Astrocyte of the spinal cord (primary cell): Measurements from ENCODE around the gene ENAH.

Source experiments
- DNase-seq: peaks from one replicate; pipeline ENCODE4 v3.0.0; 2011; ENCODE audit warnings: low read depth, low spot score
- H3K4me3 ChIP-seq: 2 replicates; pipeline ENCODE4 v1.5.1; 2011; ENCODE audit warnings: low read depth, mild to moderate bottlenecking, low read length, moderate library complexity
- in situ Hi-C: cut with HindIII; loops from 2 replicates; pipeline ENCODE4 v1.10.0; 2017; ENCODE audit warnings: low sequenced_read_pairs
- TF ChIP-seq, protein P1 (sequence below): IDR thresholded peaks from 2 replicates; pipeline ENCODE4 v1.5.1; 2012; ENCODE audit warnings: low read depth, mild to moderate bottlenecking, low read length, inconsistent platforms

Gene ENAH

DNA sequence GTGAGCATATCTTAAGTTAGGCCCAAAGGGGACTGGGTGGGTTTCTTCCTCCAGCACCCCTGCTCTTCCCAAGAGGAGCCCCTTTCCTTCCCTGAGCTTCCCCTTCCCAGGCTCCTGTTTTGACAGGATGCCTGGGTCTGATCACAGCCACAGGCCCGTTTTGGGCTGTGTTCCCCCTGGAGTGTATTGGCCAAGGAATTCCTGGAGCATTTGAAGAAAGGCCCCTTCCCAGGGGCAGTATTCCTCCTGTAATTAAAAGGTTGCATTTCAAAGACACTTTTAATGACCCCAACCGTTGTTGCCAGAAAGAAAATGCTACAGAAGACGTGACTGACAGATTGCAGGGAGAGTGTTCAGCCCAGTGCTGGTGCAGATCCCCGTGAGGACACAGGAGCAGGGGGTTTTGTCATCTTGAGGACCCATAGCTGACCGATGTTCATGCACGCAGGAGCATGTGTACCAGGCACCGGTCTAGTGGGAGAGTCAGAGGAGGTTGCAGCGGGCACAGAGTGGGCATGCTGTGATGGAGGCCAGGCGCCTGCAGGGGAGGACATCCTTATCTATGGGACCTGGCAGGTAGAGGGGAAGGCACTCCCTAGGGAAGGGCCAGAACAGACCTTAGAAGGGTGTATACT is 205.8 kb downstream of the ENAH start:
- TF ChIP-seq, protein P1, sequence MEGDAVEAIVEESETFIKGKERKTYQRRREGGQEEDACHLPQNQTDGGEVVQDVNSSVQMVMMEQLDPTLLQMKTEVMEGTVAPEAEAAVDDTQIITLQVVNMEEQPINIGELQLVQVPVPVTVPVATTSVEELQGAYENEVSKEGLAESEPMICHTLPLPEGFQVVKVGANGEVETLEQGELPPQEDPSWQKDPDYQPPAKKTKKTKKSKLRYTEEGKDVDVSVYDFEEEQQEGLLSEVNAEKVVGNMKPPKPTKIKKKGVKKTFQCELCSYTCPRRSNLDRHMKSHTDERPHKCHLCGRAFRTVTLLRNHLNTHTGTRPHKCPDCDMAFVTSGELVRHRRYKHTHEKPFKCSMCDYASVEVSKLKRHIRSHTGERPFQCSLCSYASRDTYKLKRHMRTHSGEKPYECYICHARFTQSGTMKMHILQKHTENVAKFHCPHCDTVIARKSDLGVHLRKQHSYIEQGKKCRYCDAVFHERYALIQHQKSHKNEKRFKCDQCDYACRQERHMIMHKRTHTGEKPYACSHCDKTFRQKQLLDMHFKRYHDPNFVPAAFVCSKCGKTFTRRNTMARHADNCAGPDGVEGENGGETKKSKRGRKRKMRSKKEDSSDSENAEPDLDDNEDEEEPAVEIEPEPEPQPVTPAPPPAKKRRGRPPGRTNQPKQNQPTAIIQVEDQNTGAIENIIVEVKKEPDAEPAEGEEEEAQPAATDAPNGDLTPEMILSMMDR: no peak
- H3K4me3 ChIP-seq: no peak overlapping the region
- in situ Hi-C loops: no loop called here
- no peak for DNase-seq

GRCh38 chr1:225446595-225446960 is 206.3 kb downstream of the ENAH start:
- no peak overlapping the region for H3K4me3 ChIP-seq
- in situ Hi-C loops: no loop called here
- DNase-seq: no peak
- TF ChIP-seq, protein P1: no peak

DNA sequence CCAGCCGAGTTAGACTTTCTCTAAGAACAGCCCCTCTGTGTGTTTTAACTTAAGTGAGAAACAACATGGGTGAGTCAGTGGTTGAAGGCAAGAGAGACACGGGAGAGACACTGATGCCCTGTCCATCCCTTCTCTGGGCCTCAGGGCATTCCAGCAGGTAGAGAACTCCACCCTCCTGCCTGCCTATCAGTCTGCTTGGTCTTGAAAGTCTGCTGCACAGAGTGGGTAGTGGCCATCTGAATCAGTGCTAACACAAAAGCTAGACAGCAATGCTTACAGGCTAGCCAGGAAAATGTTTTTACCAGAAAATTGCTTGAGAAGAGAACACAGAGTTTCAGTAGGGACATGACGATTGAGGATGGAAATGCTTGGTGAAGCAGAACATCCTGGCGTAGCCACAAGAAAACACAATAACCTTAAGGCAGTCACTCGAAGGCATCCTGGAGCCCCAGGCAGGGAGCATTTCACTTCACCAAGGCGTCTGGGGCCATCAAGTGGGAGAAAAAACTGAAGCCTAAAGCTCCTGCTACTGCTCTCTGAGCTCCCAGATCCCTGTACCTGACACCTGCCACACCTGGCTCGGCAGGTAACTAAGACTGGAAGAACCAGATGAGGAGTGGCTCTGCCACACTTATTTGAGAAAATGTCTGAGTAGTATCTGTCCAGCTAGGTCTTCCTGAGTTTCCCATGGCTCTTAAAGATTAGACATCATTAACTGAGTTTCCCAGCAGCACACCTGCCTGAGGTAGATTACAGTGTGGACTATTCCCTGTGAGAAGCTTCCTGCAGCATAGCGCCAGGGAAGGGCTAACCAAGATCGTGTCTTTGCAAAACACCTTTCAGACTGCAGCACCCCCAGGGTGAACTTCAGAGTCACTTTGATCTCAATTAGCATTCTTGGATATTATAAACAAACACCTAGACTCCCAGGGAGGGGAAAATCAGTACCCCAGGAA is 207.0 kb downstream of the ENAH start:
- DNase-seq: no peak
- in situ Hi-C loops: no loop called here
- TF ChIP-seq, protein P1: no peak
- H3K4me3 ChIP-seq: no peak overlapping the region

- DNase-seq: no peak
- in situ Hi-C loops: no loop called here
- TF ChIP-seq, protein P1: no peak
- H3K4me3 ChIP-seq: no peak overlapping the region
Observed at GRCh38 chr1:225442123-225442505, 210.8 kb downstream of the ENAH start.

DNA sequence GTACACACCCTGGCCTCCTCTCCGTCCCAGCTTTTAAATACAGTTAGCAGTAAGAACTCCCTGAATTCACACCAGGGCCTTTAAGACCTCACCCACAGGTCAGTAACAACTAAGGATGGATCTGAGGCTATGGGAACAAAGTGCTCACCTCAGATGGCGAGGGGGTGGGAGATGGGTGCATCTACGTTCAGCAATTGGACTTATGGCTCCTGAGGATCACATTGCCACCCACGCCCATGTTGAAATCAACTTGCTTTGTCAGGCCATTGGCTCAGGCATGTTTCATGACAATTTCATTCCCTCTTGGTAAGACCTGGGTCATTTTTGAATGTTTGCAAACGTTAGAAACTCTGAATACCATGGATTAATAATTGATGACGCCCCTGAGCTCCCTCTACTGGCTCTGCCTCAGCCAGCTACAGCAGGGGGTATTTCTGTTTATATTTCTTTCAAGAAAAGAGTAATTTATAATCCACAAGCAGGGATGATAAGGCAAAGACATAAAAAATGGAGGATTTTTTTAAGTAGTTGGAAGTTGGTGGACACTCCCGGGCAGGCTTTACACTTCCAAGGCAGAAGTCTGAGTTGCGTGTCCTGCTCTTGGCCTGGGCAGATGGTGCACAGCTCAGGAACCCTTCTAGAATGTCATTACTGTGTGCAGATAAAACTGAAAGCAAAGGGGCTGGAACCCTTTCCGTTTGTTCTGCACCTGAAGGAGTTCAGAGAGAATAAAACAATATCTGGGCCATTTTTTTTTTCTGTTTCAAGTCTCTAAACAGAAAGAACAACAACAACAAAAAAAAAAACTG is 211.4 kb downstream of the ENAH start:
- no peak overlapping the region for H3K4me3 ChIP-seq
- no peak for DNase-seq
- TF ChIP-seq, protein P1: peak; percentile 41
- in situ Hi-C loops: no loop called here
